ENCODE measurements around the gene ADPGK.

The ADPGK gene

GRCh38 chr15:72790302-72790910, 6.8 kb upstream of the ADPGK start:
- no peak for DNase-seq (ENCODE audit: low read depth, low spot score)

DNA sequence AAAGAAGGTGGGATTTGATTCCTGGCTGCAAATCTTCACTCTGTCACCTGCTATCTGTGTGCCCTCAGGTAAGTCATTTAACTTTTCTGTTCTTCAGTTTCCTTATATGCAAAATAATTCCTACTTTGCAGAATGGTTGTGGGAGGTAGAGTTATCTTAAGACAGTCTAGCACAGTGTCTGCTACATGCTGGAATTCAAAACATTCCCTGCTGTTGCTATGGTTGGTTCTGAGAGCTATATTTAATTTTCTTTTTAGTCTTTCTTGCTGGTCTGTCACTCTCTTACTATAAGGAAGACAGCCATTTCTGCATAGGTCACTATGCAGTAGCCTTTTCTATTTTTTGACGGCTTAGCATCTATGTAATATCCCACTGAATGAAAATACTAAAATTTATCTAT, 4.0 kb upstream of the ADPGK start:
- no peak for DNase-seq (ENCODE audit: low read depth, low spot score)

DNA sequence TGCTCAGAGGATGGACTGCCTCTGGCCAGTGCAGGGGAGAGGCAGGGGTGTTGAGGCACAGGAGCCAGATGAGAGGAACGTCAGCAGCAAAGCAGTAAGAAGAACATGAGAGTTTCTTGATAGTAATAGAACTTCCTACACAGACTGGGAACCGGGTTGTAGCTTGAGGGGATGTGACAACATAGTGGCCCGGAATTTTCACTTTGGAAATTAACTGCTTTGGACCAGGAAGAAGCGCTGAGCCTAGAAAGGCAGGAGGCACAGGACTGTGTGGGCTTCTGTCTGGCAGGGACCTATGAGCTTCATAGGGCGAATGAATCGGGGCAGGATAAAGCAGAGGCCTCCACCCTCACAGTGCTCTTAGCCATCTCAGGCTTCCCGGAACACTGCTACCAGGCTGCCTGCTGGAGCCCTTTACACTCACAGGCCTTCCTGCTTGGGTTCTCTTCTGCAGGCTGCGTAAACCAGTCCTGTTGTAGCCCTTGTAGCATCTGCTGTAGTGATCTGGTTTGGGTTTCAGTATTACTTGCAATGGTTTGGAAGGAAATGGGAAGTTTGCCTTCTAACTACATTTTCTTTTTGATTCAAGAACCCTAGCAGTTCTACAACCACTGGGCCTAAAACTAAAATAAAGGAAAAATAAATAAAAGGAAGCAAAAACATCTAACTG, 3.3 kb upstream of the ADPGK start:
- DNase-seq (ENCODE audit: low read depth, low spot score) = no peak

DNA sequence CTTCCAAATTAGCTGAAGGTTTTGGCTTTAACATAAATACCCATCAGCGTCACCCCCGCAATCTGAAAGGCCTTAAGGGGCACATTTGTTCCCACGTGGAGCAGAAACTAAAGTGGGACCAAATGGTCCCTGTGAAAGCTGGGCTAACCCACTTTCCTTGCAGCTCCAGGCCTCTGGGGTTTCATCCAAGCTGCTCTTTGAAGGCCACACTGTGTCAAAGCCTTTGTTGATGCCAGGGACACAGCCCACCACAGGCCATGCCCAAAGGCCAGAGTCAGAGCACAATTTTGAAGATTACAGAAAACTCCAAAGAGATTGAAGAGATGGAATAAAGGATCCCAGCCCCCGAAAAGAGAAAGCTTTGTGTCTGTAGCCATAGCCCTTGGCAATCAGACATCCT, 2.7 kb upstream of the ADPGK start:
- no peak for DNase-seq (ENCODE audit: low read depth, low spot score)

DNA sequence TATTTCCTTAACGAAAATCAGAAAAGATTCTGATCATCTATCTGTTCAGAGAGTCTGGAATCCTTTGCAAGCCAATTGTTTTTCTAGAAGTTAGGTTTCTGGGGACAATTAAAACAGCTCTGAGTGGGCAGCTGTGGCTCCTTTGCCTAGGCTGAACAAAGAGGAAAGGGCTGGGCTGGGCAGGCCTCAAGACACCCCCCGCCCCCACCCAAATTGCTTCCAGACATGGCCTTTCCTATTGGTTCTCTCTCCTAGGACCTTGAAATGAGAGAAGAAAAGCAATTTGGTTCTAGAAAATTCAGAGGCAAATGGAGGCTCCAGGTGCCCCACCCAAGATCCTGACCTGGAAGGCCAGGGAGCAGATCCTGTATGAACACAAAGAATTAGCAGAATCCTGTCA, 2.3 kb upstream of the ADPGK start:
- DNase-seq (ENCODE audit: low read depth, low spot score) = no peak

GRCh38 chr15:72785432-72785831, 1.9 kb upstream of the ADPGK start:
- no peak for DNase-seq (ENCODE audit: low read depth, low spot score)

- DNase-seq (ENCODE audit: low read depth, low spot score) = no peak
Observed at GRCh38 chr15:72784456-72784876, 908 bp upstream of the ADPGK start.

DNA sequence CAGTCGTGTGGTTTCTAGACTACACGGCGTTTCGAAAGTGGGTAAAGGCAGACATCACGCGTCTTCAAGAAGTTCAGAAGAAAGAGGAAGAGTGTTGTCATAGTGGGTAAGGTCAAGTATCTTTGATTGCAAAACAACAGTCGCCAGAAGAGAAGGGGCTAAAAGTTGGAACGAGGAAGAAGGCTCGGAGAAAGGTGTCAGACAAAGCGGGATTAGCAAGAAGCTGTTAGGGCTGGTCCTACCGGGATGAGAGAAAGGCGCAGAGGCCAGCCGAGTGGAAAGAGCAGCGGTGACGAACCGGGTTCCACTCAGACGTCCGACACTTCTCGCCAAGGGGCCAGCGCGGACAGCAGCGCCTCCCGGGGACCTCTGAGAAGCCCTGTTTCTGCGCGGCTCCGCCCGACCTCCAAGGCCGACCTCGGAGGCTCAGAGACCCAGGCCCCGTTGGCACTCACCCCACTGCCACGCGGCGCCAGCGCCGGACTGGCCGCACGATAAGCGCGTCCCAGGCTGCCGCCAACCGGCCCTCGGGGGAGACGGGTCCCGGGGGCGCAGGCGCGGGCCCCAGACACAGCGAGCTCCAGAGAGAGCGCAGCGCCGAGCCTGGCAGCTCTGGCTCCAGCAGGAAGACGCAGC, 436 bp downstream of the ADPGK start:
- no peak for DNase-seq (ENCODE audit: low read depth, low spot score)

DNA sequence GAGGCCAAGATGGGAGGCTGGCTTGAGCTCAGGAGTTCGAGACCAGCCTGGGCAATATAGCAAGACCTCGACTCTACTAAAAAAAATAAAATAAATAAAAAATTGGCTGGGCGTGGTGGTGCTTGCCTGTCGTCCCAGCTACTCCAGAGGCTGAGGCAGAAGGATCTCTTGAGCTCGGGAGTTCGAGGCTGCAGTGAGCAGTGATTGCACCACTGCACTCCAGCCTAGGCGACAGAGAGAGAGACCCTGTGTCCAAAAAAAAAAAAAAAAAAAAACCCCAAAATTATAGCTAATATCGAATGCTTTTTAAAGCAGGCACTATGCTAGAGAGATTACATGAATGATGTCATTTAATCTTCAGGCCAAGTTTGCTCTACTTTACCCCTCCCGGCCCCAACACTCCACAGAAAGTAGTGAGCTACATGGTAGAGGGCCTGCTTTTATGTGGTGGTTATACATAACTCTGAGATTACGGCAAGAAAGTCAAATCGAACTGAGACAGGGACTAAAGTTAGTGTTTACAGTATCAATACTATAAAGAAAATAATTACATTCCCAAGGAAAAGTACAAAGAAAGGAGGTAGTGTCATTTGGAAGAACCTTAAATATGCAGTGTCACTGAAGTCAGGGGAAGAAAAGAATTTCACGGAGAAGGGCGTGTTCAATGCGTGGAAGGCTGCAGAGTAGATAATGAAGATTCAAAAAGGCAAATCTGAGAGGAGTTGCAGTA, 1.1 kb downstream of the ADPGK start:
- DNase-seq (ENCODE audit: low read depth, low spot score) = no peak

DNA sequence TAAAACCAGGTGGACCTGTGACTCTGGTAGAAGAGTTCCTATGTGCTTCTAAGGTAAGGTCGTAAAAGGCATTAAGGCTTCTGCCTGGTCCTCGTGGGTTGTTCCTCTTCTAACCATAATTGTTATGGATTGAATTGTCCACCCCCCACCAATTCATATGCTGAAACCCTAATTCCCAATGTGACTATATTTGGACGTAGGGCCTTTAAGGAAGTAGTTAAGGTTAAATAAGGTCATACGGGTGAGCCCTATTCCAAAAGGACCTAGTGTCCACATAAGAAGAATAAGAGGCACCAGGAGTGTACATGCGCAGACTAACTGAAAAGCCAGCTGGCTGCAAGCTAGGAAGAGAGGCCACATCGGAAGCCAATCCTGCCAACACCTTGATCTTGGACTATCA, 1.9 kb downstream of the ADPGK start:
- DNase-seq (ENCODE audit: low read depth, low spot score) = no peak

- no peak for DNase-seq (ENCODE audit: low read depth, low spot score)
Observed at GRCh38 chr15:72778796-72779195, 4.8 kb downstream of the ADPGK start.

- no peak for DNase-seq (ENCODE audit: low read depth, low spot score)
Observed at GRCh38 chr15:72774696-72775383, 8.7 kb downstream of the ADPGK start.

- DNase-seq (ENCODE audit: low read depth, low spot score) = no peak
Observed at GRCh38 chr15:72771329-72771725, 12.2 kb downstream of the ADPGK start.

- DNase-seq (ENCODE audit: low read depth, low spot score) = no peak
Observed at GRCh38 chr15:72770673-72771328, 12.8 kb downstream of the ADPGK start.

DNA sequence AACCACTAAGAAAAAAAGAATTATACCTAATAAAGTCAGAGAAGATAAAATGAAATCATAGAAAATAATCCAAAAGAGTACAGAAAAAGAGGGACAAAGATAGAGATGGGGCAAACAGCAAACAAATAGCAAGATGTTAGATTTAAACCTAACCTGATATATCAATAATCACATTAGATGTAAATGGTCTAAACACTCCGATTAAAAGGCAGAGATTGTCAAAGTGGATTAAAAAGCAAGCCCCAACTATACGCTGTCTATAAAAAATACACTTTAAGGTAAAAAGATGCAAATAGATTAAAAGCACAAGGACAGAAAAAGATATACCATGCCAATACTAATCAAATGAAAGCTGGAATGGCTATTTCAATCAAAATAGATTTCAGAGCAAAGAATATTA, 16.8 kb downstream of the ADPGK start:
- no peak for DNase-seq (ENCODE audit: low read depth, low spot score)

GRCh38 chr15:72766025-72766424, 17.5 kb downstream of the ADPGK start:
- DNase-seq (ENCODE audit: low read depth, low spot score) = no peak

- DNase-seq (ENCODE audit: low read depth, low spot score) = no peak
Observed at GRCh38 chr15:72764656-72765055, 18.9 kb downstream of the ADPGK start.

DNA sequence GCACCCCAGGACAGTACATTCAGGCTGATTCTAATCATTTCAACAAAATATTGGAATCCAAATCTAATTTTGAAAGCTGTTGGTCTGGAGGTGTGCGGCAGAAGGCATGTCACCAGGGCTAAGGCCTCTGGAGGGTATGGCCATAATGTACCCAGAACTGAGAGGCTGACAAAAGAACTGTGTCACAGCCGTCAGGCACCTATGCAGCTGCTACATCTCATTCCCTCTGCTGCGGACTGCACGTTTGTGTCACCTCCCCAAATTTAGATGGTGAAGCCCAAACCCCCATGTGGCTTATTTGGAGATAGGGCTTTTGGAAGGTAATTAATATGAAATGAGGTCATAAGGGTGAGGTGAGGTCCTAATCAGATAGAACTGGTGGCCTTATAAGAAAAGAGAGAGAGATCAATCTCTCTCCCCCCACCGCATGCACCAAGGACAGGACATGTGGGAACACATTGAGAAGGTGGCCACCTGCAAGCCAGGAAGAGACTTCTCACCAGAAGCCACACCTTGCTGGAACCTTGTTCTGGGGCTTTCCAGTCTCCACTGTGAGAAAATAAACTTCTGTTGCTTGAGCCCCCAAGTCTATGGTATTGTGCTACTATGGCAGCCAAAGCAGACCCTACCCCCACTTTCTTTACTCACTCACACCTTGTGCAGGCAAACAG, 22.8 kb downstream of the ADPGK start:
- no peak for DNase-seq (ENCODE audit: low read depth, low spot score)

GRCh38 chr15:72758182-72758581, 25.4 kb downstream of the ADPGK start:
- no peak for DNase-seq (ENCODE audit: low read depth, low spot score)

DNA sequence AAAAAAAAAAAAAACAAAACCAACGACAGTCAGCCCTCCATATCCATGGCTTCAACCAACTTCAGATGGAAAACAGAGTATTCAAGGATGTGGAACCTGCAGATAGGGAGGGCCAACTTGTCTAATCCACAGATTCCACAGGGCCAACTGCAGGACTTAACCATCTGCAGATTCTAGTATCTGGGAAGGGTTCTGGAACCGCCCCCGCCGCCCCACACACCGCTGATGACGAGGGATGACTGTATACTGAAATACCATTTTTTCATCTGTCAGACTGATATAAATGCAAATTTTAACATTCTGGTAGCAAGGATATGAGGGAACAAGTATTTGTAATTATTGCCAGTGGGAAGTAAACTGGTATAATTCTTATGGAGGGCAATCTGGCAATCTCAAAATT, 29.5 kb downstream of the ADPGK start:
- DNase-seq (ENCODE audit: low read depth, low spot score) = no peak
